A172 (cell line): ENCODE results near the gene GRPR. TPM values are rescaled to one million over a fixed set of nuclear protein-coding genes. Genes with fewer than 3 reads are reported as not detected.
A peak's percentile ranks its signal among the peaks of the same experiment; 100 is the strongest.

Experiments
- DNase-seq: peaks from one replicate; pipeline ENCODE4 v3.0.0-alpha.2; 2015; ENCODE audit warnings: low spot score
- total RNA-seq: library from RNA; depleted of rRNA; stranded (reverse); fragments of >200 nt; shearing (Covaris generic); gene quantifications from 2 replicates; pipeline ENCODE4 v1.2.3, GENCODE V29; 2014; rRNA removed

GRPR gene
- total RNA-seq, result 0.69 and 1.2 TPM in 2 replicates

- DNase-seq, result peak; percentile 93
Observed at GRCh38 chrX:16123222-16123786, at the start of gene GRPR. Gene GRPR (plus strand): TSS chrX:16123565. CDS start chrX:16123954, 389 bp downstream.

GRCh38 chrX:16075087-16075486 lies 48.3 kb upstream of the GRPR start:
- DNase-seq, result peak; percentile 13

- DNase-seq, result no peak
Observed at GRCh38 chrX:16076834-16077233, 46.5 kb upstream of the GRPR start.

- DNase-seq, result no peak
Observed at GRCh38 chrX:16077811-16078210, 45.6 kb upstream of the GRPR start.

- no peak for DNase-seq
Observed at GRCh38 chrX:16081357-16081756, 42.0 kb upstream of the GRPR start.

GRCh38 chrX:16082470-16083085 lies 40.8 kb upstream of the GRPR start:
- DNase-seq, result no peak

- no peak for DNase-seq
Observed at GRCh38 chrX:16087076-16087475, 36.3 kb upstream of the GRPR start.

- DNase-seq, result no peak
Observed at GRCh38 chrX:16089086-16089485, 34.3 kb upstream of the GRPR start.

GRCh38 chrX:16096141-16096540 lies 27.2 kb upstream of the GRPR start:
- no peak for DNase-seq

- no peak for DNase-seq
Observed at GRCh38 chrX:16100673-16101072, 22.7 kb upstream of the GRPR start.

GRCh38 chrX:16101581-16101980 lies 21.8 kb upstream of the GRPR start:
- DNase-seq, result no peak

GRCh38 chrX:16103625-16104024 lies 19.7 kb upstream of the GRPR start:
- no peak for DNase-seq

- DNase-seq, result no peak
Observed at GRCh38 chrX:16112428-16112827, 10.9 kb upstream of the GRPR start.

GRCh38 chrX:16113978-16114565 lies 9.3 kb upstream of the GRPR start:
- no peak for DNase-seq

GRCh38 chrX:16114611-16115010 lies 8.8 kb upstream of the GRPR start:
- DNase-seq, result peak; percentile 63

- DNase-seq, result no peak
Observed at GRCh38 chrX:16119353-16120220, 3.8 kb upstream of the GRPR start.

GRCh38 chrX:16120431-16120830 lies 2.9 kb upstream of the GRPR start:
- no peak for DNase-seq

GRCh38 chrX:16124201-16124600 lies 836 bp downstream of the GRPR start:
- no peak for DNase-seq

- no peak for DNase-seq
Observed at GRCh38 chrX:16125520-16126149, 2.3 kb downstream of the GRPR start.

GRCh38 chrX:16130707-16131106 lies 7.3 kb downstream of the GRPR start:
- DNase-seq, result no peak

- no peak for DNase-seq
Observed at GRCh38 chrX:16134936-16135335, 11.6 kb downstream of the GRPR start.

GRCh38 chrX:16136080-16136479 lies 12.7 kb downstream of the GRPR start:
- DNase-seq, result no peak
